HUES48 (cell line): ENCODE measurements around the gene MFAP3L.

ENCODE experiments used
- H3K27ac ChIP-seq: one replicate; pipeline ENCODE4 v1.7.0; 2013; ENCODE audit warnings: low read depth, low read length, inconsistent platforms
- H3K27me3 ChIP-seq: 2 replicates; pipeline ENCODE4 v1.6.1; 2013; ENCODE audit warnings: mild to moderate bottlenecking, low read length; ENCODE audit not compliant: control insufficient read depth, insufficient read depth
- H3K36me3 ChIP-seq: 2 replicates; pipeline ENCODE4 v1.6.1; 2013; ENCODE audit warnings: low read length; ENCODE audit not compliant: control insufficient read depth, insufficient read depth
- H3K4me1 ChIP-seq: 2 replicates; pipeline ENCODE4 v1.6.1; 2013; ENCODE audit warnings: mild to moderate bottlenecking, low read length; ENCODE audit not compliant: control insufficient read depth, insufficient read depth
- H3K4me3 ChIP-seq: 2 replicates; pipeline ENCODE4 v1.5.1; 2013; ENCODE audit warnings: mild to moderate bottlenecking, low read depth, low read length
- H3K9ac ChIP-seq: 2 replicates; pipeline ENCODE4 v1.6.1; 2013; ENCODE audit warnings: mild to moderate bottlenecking, low read depth, low read length, moderate library complexity
- H3K9me3 ChIP-seq: 2 replicates; pipeline ENCODE4 v1.6.1; 2013; ENCODE audit warnings: low read length; ENCODE audit not compliant: control insufficient read depth, insufficient read depth

MFAP3L gene

DNA sequence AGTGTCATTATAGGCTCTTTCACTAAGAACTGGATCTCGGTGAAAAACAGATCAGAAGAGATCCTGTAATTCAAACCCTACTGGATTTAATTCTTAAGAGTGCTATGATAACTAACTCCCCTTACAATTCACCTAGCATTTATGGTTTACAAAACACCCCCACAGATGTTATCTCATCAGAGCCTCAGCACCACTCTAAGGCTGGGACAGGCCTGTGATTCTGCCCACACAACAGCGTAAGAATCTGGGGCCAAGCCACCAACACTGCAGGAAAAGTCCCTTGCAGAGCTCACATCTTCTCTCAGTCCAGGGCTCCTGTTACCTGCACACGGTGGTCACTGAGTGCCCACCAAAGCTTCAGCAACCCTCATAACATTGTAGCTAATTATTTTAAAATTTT, 8.9 kb downstream of the MFAP3L start:
- Histone ChIP-seq H3K27ac (no peak overlapping the region), H3K9ac (no peak overlapping the region), H3K4me1 (peaks cover 13% of the 10 kb centered on the region), H3K4me3 (no peak overlapping the region), H3K36me3 (no peaks in the 10 kb centered on the region), H3K9me3 (no peaks in the 10 kb centered on the region), H3K27me3 (no peaks in the 10 kb centered on the region)

DNA sequence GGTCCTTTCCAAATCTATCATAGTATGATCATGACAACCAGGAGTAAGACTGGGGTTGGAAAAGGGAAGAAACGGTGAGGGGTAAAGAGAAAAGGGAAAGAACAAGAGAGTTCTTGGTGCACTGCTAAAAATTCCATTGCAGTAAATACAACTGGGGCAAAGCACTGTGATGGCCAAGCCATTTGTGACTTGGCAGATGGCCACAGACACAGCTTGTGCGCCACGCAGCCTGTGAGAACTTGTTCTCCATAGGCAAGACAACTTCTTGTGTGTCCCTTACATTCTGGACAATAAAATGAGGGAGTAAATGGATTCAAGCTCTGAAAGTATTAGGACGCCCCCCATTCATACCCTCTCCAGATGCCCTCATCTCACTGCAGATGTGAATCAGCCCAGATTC, 10.9 kb downstream of the MFAP3L start:
- Histone ChIP-seq H3K9ac (no peak overlapping the region), H3K36me3 (no peaks in the 10 kb centered on the region), H3K4me3 (no peak overlapping the region), H3K9me3 (no peaks in the 10 kb centered on the region), H3K27ac (no peak overlapping the region), H3K27me3 (no peaks in the 10 kb centered on the region), H3K4me1 (peaks cover 13% of the 10 kb centered on the region)

DNA sequence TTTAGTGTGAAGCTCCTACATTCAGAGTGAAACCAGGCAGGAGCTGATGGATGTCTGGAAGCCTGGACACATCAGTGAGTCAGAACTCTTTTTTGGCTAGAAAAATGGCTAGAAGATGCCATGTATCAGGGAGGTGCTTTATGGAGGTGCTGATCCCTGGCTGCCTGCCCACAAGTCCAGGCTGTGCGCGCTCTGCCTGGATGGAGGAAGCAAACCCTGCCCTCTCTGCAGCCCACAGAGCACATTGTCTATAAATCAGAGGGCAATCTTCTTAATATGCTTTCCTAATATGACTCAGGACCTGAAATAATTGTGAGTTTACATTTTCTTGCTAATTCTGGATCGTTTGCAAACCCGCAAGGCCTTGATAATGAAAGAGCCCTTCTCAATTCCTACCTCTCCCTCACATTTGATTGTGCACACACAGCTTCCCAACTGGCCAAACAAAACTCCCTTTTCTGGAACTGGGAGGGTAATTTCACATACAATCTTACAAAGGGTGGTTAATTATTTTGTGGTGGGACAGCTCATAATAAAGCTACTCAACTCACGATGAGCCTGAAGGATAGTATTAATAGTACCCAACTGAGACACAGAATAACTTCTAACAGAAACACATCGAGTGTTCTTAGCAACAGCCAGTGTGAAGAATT, 11.7 kb downstream of the MFAP3L start:
- Histone ChIP-seq H3K36me3 (no peaks in the 10 kb centered on the region), H3K4me3 (no peak overlapping the region), H3K4me1 (peaks cover 13% of the 10 kb centered on the region), H3K9ac (no peak overlapping the region), H3K27me3 (no peaks in the 10 kb centered on the region), H3K9me3 (no peaks in the 10 kb centered on the region), H3K27ac (no peak overlapping the region)

DNA sequence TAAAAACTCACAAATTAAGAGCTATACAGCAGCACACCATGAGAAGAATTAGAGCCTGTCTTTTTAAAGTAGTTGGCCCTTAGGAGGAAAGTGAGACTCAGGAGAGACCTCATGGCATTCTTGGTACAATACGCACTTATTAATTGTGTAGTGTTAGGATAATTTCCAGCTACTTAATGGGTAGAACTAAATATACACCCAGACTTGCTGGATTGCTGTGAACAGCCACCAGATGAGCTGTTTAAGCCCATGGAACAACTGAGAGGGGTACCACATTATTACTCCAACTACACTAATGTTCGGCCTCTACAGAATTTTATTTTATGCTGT, 13.6 kb downstream of the MFAP3L start:
- H3K36me3 ChIP-seq, result no peaks in the 10 kb centered on the region
- H3K4me3 ChIP-seq, result no peak overlapping the region
- H3K27ac ChIP-seq, result no peak overlapping the region
- no peaks in the 10 kb centered on the region for H3K27me3 ChIP-seq
- H3K4me1 ChIP-seq, result peaks cover 13% of the 10 kb centered on the region
- no peaks in the 10 kb centered on the region for H3K9me3 ChIP-seq
- no peak overlapping the region for H3K9ac ChIP-seq

DNA sequence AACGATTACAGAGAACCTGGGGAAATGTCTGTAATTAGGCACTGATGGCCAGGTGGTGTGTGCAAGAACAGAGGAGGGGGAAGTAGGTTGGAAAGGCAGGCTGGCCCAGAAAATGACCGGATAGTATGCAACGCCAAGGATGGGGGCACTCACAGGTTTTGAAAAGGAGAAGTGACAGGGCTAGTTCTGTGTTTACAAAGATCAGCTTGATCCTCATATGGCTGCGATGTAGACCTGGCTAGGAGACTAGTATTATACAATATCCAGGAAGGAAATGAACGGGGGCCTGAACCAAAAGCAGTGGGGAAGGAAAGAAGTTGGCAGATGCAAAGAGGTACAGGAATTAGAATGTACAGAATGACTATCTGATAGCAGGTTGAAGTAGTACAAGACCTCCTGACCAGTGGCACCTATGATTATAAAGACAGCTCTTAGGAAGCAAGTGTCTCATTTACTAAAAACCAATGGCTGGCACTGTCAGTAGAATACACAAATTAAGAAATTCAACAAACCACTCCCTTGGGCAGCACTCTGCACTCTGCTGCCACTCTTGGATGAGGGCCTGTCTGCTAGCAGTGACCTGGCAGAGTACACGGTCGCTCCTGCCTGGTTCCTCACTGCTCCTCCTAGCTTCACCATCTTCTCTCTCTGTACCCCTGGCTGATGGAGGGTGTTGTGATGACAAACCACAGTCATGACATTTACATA, 14.1 kb downstream of the MFAP3L start:
- H3K9me3 ChIP-seq, result no peaks in the 10 kb centered on the region
- no peaks in the 10 kb centered on the region for H3K36me3 ChIP-seq
- H3K27me3 ChIP-seq, result no peaks in the 10 kb centered on the region
- H3K27ac ChIP-seq, result no peak overlapping the region
- H3K9ac ChIP-seq, result no peak overlapping the region
- H3K4me3 ChIP-seq, result no peak overlapping the region
- peaks cover 11% of the 10 kb centered on the region for H3K4me1 ChIP-seq

DNA sequence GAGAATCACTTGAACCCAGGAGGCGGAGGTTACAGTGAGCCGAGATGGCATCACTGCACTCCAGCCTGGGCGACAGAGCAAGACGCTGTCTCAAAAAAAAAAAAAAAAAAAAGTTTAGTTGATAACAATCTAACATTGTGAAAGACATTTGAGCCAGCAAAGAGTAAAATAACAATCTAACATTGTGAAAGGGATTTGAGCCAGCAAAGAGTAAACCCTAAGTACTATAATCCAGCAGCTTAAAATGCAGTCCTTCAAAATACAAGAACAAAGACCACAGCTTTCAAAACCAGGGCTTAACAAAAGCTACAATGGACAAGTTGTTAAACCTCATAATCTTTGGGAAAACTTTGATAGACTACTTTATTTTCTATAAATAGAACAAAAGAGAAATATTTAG, 16.9 kb downstream of the MFAP3L start:
- H3K4me3 ChIP-seq, result no peak overlapping the region
- H3K9me3 ChIP-seq, result no peaks in the 10 kb centered on the region
- 0 out of 2 replicates have a peak, but pooled peaks cover 5% of the 10 kb centered on the region for H3K4me1 ChIP-seq
- H3K36me3 ChIP-seq, result no peaks in the 10 kb centered on the region
- no peak overlapping the region for H3K27ac ChIP-seq
- H3K27me3 ChIP-seq, result no peaks in the 10 kb centered on the region
- H3K9ac ChIP-seq, result no peak overlapping the region

DNA sequence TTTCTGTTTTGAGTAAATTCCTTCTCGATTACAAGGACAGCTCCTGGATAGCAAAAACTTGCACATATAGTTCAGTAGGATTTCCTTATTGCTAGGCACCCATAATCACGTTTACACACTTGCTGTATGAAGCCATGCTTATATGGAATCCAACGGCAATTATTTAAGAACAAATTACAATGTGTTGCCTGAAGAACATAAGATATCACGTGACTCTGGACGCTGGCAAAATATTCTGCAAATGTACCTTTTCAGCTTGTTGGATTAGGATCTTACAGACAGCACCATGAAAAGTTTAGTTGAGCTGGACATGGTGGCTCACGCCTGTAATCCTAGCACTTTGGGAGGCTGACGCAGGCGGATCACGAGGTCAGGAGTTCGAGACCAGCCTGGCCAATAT, 17.4 kb downstream of the MFAP3L start:
- Histone ChIP-seq H3K27ac (no peak overlapping the region), H3K9ac (no peak overlapping the region), H3K36me3 (no peaks in the 10 kb centered on the region), H3K9me3 (no peaks in the 10 kb centered on the region), H3K27me3 (no peaks in the 10 kb centered on the region), H3K4me1 (0 out of 2 replicates have a peak, but pooled peaks cover 5% of the 10 kb centered on the region), H3K4me3 (no peak overlapping the region)

DNA sequence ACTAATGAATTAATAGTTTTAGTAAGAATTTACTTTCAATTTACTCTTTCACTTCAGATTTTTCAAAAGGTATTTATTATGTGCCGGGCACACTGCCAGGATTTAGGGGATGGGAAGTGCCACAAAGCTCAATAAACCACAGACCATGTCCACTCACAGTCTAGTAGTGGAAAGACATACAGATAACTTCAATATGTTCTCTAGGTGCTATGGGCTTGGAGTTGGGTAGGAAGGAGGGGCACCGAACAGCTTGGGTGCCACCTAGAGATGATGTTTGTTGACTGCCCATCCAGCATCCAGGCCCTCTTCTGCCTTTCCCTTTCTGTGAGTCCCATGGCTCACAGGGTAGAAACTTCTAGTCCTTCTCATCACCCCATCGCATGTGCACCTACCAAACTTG, 17.8 kb downstream of the MFAP3L start:
- Histone ChIP-seq H3K9me3 (no peaks in the 10 kb centered on the region), H3K4me3 (no peak overlapping the region), H3K27ac (no peak overlapping the region), H3K27me3 (no peaks in the 10 kb centered on the region), H3K36me3 (no peaks in the 10 kb centered on the region), H3K9ac (no peak overlapping the region), H3K4me1 (0 out of 2 replicates have a peak, but pooled peaks cover 5% of the 10 kb centered on the region)

DNA sequence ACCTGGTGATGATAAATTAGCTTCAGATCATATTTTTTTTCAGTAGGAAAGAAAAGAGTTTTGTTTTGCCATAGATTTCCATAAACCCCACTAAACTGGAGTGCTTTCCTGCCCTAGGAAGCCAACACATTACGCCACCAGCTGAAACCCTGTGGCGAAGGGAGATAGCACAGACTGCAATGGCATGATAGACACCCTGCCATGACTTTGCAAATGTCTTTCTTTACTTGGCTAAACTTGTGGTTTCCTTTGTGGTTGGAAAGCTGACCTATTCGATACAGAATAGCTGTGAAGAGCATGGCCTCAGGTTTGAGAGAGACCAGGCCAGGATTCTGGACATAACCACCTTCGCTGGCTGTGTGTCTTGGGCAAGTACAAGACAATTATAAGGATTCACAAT, 19.1 kb downstream of the MFAP3L start:
- Histone ChIP-seq H3K9ac (no peak overlapping the region), H3K36me3 (no peaks in the 10 kb centered on the region), H3K27ac (no peak overlapping the region), H3K4me1 (no peaks in the 10 kb centered on the region), H3K27me3 (no peaks in the 10 kb centered on the region), H3K4me3 (no peak overlapping the region), H3K9me3 (no peaks in the 10 kb centered on the region)

DNA sequence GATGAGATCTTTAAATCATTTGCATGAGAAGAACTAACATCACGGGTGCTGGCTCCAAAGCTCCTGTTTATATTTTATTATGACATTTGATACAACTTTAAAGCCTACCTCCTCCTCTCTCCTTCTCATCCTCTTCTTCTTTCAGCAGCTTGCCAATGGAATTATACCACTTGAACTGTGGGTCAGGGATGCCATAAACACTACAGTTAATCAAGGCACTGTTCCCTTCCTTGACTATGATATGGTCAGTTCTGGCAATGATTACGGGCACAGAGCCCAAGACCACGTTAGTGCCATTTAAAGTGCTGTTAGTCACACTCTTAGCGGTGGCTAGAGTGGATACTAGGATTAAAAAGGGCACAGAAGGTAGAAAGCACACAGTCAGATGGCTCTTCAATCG, 20.7 kb downstream of the MFAP3L start:
- Histone ChIP-seq H3K27me3 (no peaks in the 10 kb centered on the region), H3K36me3 (no peaks in the 10 kb centered on the region), H3K9ac (no peak overlapping the region), H3K9me3 (no peaks in the 10 kb centered on the region), H3K4me3 (no peak overlapping the region), H3K27ac (no peak overlapping the region), H3K4me1 (0 out of 2 replicates have a peak, but pooled peaks cover 6% of the 10 kb centered on the region)

DNA sequence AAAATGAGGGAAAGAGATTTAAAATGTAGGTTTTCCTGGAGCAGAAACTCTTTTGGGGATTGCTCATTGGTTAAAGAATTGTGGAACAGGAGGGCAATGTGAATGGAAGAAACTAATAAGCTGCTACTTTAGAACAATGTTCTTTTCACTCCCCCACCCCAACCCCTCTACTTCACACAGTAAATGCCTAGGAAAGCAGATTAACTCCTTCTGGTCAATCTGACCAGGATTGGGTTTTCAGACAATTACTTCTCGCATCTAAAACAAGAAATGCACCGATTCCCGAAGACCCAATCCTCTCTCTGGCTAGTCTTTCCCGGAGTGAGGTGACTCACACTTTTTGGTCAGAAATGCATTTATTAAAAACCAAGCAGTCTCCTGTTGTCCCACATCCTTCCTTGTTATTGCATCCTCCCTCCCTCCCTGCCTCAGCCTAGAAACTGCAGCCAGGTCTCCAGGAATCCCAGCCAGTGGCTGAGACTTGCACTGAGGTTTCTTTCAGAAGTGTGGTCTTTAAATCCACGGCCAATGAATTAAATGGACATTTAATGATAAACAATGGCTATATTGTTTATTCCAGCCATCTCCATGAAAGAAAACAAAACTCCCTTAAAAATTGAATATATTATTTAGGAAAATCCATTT, 21.4 kb downstream of the MFAP3L start:
- H3K4me1 ChIP-seq, result 0 out of 2 replicates have a peak, but pooled peaks cover 6% of the 10 kb centered on the region
- no peaks in the 10 kb centered on the region for H3K9me3 ChIP-seq
- H3K9ac ChIP-seq, result no peak overlapping the region
- H3K4me3 ChIP-seq, result no peak overlapping the region
- no peaks in the 10 kb centered on the region for H3K36me3 ChIP-seq
- no peak overlapping the region for H3K27ac ChIP-seq
- H3K27me3 ChIP-seq, result no peaks in the 10 kb centered on the region
